ENCODE data around the gene RHOT1. TPM values are rescaled to one million over a fixed set of nuclear protein-coding genes. Genes with fewer than 3 reads are reported as not detected.
A peak's percentile ranks its signal among the peaks of the same experiment; 100 is the strongest.

Gene RHOT1
- total RNA-seq, 1 donor: 47.0 TPM

DNA sequence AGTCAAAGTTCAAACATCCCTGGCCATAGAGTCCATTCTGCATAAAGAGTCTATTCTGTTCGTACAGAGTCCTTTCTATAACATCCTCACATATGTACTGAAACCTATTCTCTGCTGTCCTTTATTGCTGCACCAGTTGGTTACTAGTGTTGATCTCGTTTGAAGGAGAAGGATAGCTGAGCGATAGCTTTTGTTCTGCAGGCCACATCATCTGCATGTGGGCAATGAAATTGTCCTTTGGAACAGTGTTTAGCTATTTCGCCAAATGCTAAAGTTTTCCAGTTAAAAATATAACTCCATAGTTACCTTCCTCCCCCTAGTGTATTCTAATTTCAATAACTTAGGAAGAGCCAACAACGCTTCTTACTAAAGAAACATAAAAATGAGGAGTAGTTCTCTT, 6.0 kb downstream of the RHOT1 start:
- TF ChIP-seq, protein P1, sequence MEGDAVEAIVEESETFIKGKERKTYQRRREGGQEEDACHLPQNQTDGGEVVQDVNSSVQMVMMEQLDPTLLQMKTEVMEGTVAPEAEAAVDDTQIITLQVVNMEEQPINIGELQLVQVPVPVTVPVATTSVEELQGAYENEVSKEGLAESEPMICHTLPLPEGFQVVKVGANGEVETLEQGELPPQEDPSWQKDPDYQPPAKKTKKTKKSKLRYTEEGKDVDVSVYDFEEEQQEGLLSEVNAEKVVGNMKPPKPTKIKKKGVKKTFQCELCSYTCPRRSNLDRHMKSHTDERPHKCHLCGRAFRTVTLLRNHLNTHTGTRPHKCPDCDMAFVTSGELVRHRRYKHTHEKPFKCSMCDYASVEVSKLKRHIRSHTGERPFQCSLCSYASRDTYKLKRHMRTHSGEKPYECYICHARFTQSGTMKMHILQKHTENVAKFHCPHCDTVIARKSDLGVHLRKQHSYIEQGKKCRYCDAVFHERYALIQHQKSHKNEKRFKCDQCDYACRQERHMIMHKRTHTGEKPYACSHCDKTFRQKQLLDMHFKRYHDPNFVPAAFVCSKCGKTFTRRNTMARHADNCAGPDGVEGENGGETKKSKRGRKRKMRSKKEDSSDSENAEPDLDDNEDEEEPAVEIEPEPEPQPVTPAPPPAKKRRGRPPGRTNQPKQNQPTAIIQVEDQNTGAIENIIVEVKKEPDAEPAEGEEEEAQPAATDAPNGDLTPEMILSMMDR (IDR thresholded peaks at IDR 0.05; ENCODE audit: extremely low read depth, low read depth, low read length): no peak
- H3K4me1 ChIP-seq (ENCODE audit: insufficient read depth, low read length): peaks cover 5% of the 10 kb centered on the region
- peaks cover 77% of the 10 kb centered on the region for H3K79me2 ChIP-seq (ENCODE audit: insufficient read depth, low read length)

DNA sequence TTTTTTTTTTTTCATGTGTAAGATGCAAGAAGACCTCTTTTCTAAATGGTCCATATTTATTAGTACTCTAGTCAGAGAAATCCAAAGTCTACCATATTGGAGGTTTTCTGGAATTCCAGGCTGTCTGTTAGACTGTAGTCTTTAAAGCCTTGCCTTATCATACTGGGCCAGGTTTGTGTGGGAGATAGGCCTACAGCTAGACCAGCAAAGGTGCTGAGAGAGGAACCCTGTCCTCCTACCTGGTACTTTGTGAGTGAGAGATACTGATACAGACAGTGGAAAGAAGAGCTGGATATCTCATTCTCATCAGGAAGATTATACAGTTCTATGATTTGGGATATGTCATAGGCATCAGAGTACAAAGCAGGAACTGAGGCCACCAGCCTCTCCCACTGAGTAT, 8.1 kb downstream of the RHOT1 start:
- no peak overlapping the region for H3K27ac ChIP-seq (ENCODE audit: low read depth, low read length)
- H3K79me2 ChIP-seq (ENCODE audit: insufficient read depth, low read length): peaks cover 66% of the 10 kb centered on the region
- H2AFZ ChIP-seq (ENCODE audit: low read length): no peak overlapping the region
- H3K4me3 ChIP-seq (ENCODE audit: insufficient read depth, low read length): no peak overlapping the region
- no peaks in the 10 kb centered on the region for H3K9me3 ChIP-seq (ENCODE audit: low read depth, low read length)
- H3K36me3 ChIP-seq (ENCODE audit: insufficient read depth, low read length): peaks cover 10% of the 10 kb centered on the region
- TF ChIP-seq, protein P1 (IDR thresholded peaks at IDR 0.05; ENCODE audit: extremely low read depth, low read depth, low read length): no peak
- no peaks in the 10 kb centered on the region for H3K4me1 ChIP-seq (ENCODE audit: insufficient read depth, low read length)
- DNase-seq (ENCODE audit: insufficient read length, low spot score, missing footprints): no peak
- H3K4me2 ChIP-seq (ENCODE audit: insufficient read depth, low read length): no peak overlapping the region
- peaks cover 15% of the 10 kb centered on the region for H4K20me1 ChIP-seq (ENCODE audit: insufficient read depth, low read length)
- no peaks in the 10 kb centered on the region for H3K27me3 ChIP-seq (ENCODE audit: insufficient read depth, low read length)

More for the DNA sequence above, 6.0 kb downstream of the RHOT1 start:
- Histone ChIP-seq H3K4me2 (ENCODE audit: insufficient read depth, low read length) (no peak overlapping the region), H4K20me1 (ENCODE audit: insufficient read depth, low read length) (peaks cover 25% of the 10 kb centered on the region), H3K27me3 (ENCODE audit: insufficient read depth, low read length) (no peaks in the 10 kb centered on the region), H3K9me3 (ENCODE audit: low read depth, low read length) (no peaks in the 10 kb centered on the region), H3K27ac (ENCODE audit: low read depth, low read length) (no peak overlapping the region), H3K36me3 (ENCODE audit: insufficient read depth, low read length) (peaks cover 4% of the 10 kb centered on the region), H3K4me3 (ENCODE audit: insufficient read depth, low read length) (no peak overlapping the region), H2AFZ (ENCODE audit: low read length) (no peak overlapping the region)
- no peak for DNase-seq (ENCODE audit: insufficient read length, low spot score, missing footprints)

DNA sequence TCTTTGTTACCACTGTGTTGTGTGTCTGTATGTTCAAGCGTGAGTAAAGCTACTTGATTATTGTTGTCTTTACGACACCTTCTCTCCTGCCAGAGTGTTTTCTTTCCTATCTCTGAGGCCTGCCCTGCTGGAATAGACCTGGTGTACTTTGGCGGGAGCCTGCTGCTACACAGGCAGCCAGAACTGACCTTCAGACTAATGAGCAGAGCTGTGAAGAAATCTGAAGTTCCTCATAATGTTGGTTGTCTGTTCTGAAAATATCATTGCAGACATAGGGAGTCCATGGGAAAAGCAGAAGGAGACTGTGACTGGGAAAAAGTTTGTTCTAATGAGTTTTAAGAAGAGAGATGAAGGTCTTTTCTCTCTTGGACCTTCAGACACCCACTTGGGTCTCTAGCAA, 9.8 kb downstream of the RHOT1 start:
- Histone ChIP-seq H3K4me1 (ENCODE audit: insufficient read depth, low read length) (peaks cover 7% of the 10 kb centered on the region), H4K20me1 (ENCODE audit: insufficient read depth, low read length) (peaks cover 27% of the 10 kb centered on the region), H3K79me2 (ENCODE audit: insufficient read depth, low read length) (peaks cover 60% of the 10 kb centered on the region)

DNA sequence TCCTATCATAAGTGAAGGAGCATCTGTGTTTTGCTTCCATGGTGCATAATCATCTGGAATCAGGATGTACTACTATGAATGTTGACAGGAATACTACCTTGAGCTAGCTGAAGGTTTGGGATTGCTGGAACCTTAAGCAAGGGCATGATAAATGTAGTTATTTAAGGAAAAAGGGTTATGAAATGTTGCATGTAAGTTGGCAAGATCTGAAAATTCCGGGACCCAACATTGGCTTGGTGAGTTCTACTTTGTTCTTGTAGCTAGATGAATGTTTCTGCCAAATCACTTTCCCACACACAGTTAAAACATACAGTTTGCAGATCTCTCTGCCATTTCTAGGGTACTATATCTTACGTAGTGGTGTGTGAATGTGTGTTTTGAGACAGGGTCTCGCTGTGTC, 13.6 kb downstream of the RHOT1 start:
- no peaks in the 10 kb centered on the region for H3K27me3 ChIP-seq (ENCODE audit: insufficient read depth, low read length)
- no peaks in the 10 kb centered on the region for H3K9me3 ChIP-seq (ENCODE audit: low read depth, low read length)
- no peak overlapping the region for H3K4me3 ChIP-seq (ENCODE audit: insufficient read depth, low read length)
- H3K4me2 ChIP-seq (ENCODE audit: insufficient read depth, low read length): no peak overlapping the region
- H3K79me2 ChIP-seq (ENCODE audit: insufficient read depth, low read length): peaks cover 61% of the 10 kb centered on the region
- H3K27ac ChIP-seq (ENCODE audit: low read depth, low read length): no peak overlapping the region
- TF ChIP-seq, protein P1 (IDR thresholded peaks at IDR 0.05; ENCODE audit: extremely low read depth, low read depth, low read length): no peak
- peaks cover 39% of the 10 kb centered on the region for H4K20me1 ChIP-seq (ENCODE audit: insufficient read depth, low read length)
- no peak overlapping the region for H2AFZ ChIP-seq (ENCODE audit: low read length)
- DNase-seq (ENCODE audit: insufficient read length, low spot score, missing footprints): no peak
- peaks cover 6% of the 10 kb centered on the region for H3K36me3 ChIP-seq (ENCODE audit: insufficient read depth, low read length)
- H3K4me1 ChIP-seq (ENCODE audit: insufficient read depth, low read length): peaks cover 24% of the 10 kb centered on the region

More for the DNA sequence above, 9.8 kb downstream of the RHOT1 start:
- H3K36me3 ChIP-seq (ENCODE audit: insufficient read depth, low read length): peaks cover 10% of the 10 kb centered on the region
- H3K27me3 ChIP-seq (ENCODE audit: insufficient read depth, low read length): no peaks in the 10 kb centered on the region
- no peaks in the 10 kb centered on the region for H3K9me3 ChIP-seq (ENCODE audit: low read depth, low read length)
- TF ChIP-seq, protein P1 (IDR thresholded peaks at IDR 0.05; ENCODE audit: extremely low read depth, low read depth, low read length): no peak
- no peak overlapping the region for H3K4me2 ChIP-seq (ENCODE audit: insufficient read depth, low read length)
- no peak overlapping the region for H2AFZ ChIP-seq (ENCODE audit: low read length)
- H3K4me3 ChIP-seq (ENCODE audit: insufficient read depth, low read length): no peak overlapping the region
- no peak overlapping the region for H3K27ac ChIP-seq (ENCODE audit: low read depth, low read length)
- DNase-seq (ENCODE audit: insufficient read length, low spot score, missing footprints): peak; percentile 76

All from osteoblast (primary cell).